H1 (cell line): ENCODE measurements around the gene CUX1. TPM values are rescaled to one million over a fixed set of nuclear protein-coding genes. Genes with fewer than 3 reads are reported as not detected.

Source experiments
- RBBP5 ChIP-seq: IDR thresholded peaks from 2 replicates; pipeline ENCODE4 v1.7.1; 2012; ENCODE audit warnings: low read depth, mild to moderate bottlenecking, inconsistent platforms, low read length, moderate library complexity, borderline replicate concordance
- USF2 ChIP-seq: IDR thresholded peaks from 2 replicates; pipeline ENCODE4 v1.6.1; 2011; ENCODE audit warnings: low read length, improper control_type of control experiment
- polyA plus RNA-seq, 7 experiments: library from polyadenylated mRNA; depleted of rRNA in 3 of 7; stranded (reverse) in 5 of 7; unstranded in 2 of 7; fragments of >200 nt in 5 of 7; fragments of 200-250 nt in 2 of 7; gene quantifications; 1 replicate in 5 of 7; 2 replicates in 1 of 7; 4 replicates in 1 of 7; pipeline versions ENCODE4 v1.2.1 to v1.2.3, GENCODE V29; 2011 to 2013; ENCODE audit warnings: missing spikeins in 2 of 7, mixed read lengths in 2 of 7
- total RNA-seq: library from RNA; stranded (reverse); fragmentation: NEBNext Ultra II Directional; extraction: Animal tissue kit (Norgen Biotek cat#: 25700); gene quantifications from 2 replicates; pipeline ENCODE4 v1.2.1, GENCODE V29; 2021

CUX1 gene
- total and polyA plus RNA-seq, 2 of the 8 experiments (the other 6 are each of a cell fraction or from before 2014, with no cell fraction given) = 21.6 to 65.9 TPM

- TF ChIP-seq RBBP5 (no peak), USF2 (no peak)
These were observed 48.0 kb downstream of the CUX1 start (continued) for GRCh38 chr7:101865455-101865854.
